HUES48 (cell line): ENCODE results near the gene RP2.
A peak's percentile ranks its signal among the peaks of the same experiment; 100 is the strongest.

Experiments
- H3K27ac ChIP-seq: one replicate; pipeline ENCODE4 v1.7.0; 2013; ENCODE audit warnings: low read depth, low read length, inconsistent platforms
- H3K27me3 ChIP-seq: 2 replicates; pipeline ENCODE4 v1.6.1; 2013; ENCODE audit warnings: mild to moderate bottlenecking, low read length; ENCODE audit not compliant: control insufficient read depth, insufficient read depth
- H3K36me3 ChIP-seq: 2 replicates; pipeline ENCODE4 v1.6.1; 2013; ENCODE audit warnings: low read length; ENCODE audit not compliant: control insufficient read depth, insufficient read depth
- H3K4me1 ChIP-seq: 2 replicates; pipeline ENCODE4 v1.6.1; 2013; ENCODE audit warnings: mild to moderate bottlenecking, low read length; ENCODE audit not compliant: control insufficient read depth, insufficient read depth
- H3K4me3 ChIP-seq: 2 replicates; pipeline ENCODE4 v1.5.1; 2013; ENCODE audit warnings: mild to moderate bottlenecking, low read depth, low read length
- H3K9ac ChIP-seq: 2 replicates; pipeline ENCODE4 v1.6.1; 2013; ENCODE audit warnings: mild to moderate bottlenecking, low read depth, low read length, moderate library complexity
- H3K9me3 ChIP-seq: 2 replicates; pipeline ENCODE4 v1.6.1; 2013; ENCODE audit warnings: low read length; ENCODE audit not compliant: control insufficient read depth, insufficient read depth

Gene RP2

DNA sequence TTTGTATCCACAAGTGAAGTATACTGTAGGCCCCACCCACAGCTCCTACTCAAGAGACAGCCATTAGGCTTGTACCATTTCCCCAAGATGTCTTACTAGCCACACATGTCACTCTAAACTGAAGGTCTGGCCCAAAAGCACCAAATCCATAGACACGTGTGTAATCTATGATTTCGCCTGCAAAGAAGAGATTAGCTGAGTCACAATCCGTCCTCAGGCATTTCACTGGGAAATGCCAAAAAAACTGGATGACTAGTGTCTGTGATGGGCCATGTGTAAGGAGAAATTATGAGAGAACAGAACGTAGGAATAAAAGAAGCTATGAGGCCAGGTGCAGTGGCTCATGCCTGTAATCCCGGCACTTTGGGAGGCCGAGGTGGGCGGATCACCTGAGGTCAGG, 21.9 kb upstream of the RP2 start:
- no peaks in the 10 kb centered on the region for H3K27me3 ChIP-seq
- no peak overlapping the region for H3K4me3 ChIP-seq
- H3K27ac ChIP-seq, result no peak overlapping the region
- H3K9ac ChIP-seq, result no peak overlapping the region
- H3K9me3 ChIP-seq, result no peaks in the 10 kb centered on the region
- no peaks in the 10 kb centered on the region for H3K36me3 ChIP-seq
- no peaks in the 10 kb centered on the region for H3K4me1 ChIP-seq

DNA sequence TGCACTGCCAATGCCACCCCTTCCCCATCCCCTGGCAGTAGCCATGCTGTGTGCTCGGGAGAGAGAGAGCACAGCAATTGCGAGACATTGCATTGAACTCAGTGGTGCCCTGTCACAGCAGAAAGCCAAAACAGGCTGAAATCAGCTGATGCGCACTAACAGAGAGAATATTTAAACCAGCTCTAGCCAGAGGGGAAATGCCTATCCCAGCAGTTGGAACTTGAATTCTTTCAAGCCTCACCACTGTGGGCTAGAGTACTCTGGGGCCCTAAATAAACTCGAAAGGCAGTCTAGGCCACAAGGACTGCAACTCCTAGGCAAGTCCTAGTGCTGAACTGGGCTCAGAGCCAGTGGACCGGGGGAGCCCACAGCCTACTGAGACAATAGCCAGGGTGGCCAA, 17.7 kb upstream of the RP2 start:
- Histone ChIP-seq H3K27ac (no peak overlapping the region), H3K36me3 (no peaks in the 10 kb centered on the region), H3K4me3 (no peak overlapping the region), H3K9ac (no peak overlapping the region), H3K9me3 (no peaks in the 10 kb centered on the region), H3K4me1 (no peaks in the 10 kb centered on the region), H3K27me3 (no peaks in the 10 kb centered on the region)

DNA sequence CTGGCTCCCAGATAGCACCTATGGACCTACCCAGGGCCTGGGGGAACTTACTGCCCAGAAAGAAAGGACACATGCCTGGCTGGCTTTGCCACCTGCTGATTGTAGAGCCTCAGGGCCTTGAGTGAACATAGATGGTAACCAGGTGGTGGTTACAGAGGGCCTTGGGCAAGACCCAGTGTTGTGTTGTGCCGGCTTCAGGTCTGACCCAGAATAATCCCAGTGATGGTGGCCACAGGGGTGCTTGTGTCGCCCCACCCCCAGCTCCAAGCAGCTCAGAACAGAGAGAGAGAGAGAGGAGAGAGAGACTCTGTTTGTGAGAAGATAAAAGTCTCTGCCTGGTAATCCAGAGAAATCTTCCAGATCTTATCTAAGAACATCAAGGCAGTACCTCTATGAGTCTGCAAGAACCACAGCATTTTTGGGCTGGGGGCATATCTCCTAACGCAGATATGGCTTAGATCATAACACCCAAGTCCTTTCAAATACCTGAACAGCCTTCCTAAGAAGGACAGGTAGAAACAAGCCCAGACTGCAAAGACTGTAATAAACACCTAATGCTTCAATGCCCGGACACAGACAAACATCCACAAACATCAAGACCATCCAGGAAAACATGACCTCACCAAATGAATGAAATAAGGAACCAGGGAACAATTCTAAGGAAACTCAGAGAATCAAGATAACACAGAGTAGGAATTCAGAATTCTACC, 16.3 kb upstream of the RP2 start:
- H3K4me3 ChIP-seq, result no peak overlapping the region
- no peak overlapping the region for H3K9ac ChIP-seq
- no peak overlapping the region for H3K27ac ChIP-seq
- no peaks in the 10 kb centered on the region for H3K9me3 ChIP-seq
- no peaks in the 10 kb centered on the region for H3K27me3 ChIP-seq
- H3K36me3 ChIP-seq, result no peaks in the 10 kb centered on the region
- H3K4me1 ChIP-seq, result no peaks in the 10 kb centered on the region

DNA sequence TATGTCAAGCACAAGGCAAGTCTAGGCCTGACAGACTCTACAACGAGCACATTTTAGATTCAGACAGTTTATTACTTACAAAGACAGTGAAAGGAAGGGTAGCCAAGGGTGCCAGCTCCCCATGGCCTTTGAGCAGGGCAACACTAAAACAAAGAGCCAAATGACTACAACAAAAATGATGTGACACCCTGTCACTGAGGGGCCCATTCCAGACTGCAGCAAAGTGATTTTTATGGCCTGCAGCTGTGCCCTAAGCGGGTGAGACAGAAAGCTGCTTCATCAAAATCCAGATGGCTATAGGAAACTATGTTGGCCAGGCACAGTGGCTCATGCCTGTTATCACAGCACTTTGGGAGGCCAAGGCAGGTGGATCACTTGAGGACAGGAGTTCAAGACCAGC, 13.4 kb upstream of the RP2 start:
- Histone ChIP-seq H3K27ac (no peak overlapping the region), H3K4me1 (no peaks in the 10 kb centered on the region), H3K4me3 (no peak overlapping the region), H3K9ac (no peak overlapping the region), H3K9me3 (no peaks in the 10 kb centered on the region), H3K27me3 (no peaks in the 10 kb centered on the region), H3K36me3 (no peaks in the 10 kb centered on the region)

DNA sequence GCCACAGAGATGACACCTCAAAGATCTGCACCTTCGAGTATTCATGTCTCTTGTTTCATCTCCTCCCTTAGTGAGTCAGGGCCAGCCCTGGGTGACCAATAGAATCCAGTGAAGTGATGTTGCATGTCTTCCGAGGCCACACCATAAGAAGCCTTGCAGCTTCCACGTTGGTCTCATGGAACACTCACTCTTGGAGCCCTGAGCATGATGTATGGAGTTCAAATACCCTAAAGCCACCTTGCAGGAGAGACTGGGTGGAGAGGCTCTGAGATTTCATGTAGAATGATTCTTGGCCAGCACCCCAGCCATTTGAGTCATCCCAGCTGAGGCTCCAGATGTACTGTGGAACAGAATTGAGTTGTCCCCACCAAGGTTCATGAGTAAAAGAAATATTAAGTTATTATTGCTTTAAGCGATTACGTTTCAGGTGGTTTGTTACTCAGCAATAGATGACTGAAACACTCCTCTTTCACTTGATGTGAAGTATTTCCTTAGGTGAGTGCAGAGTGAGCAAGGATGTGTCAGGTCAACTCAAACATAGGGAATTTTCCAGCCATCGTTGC, 5.0 kb upstream of the RP2 start:
- Histone ChIP-seq H3K4me3 (no peak overlapping the region), H3K27ac (no peak overlapping the region), H3K9ac (no peak overlapping the region), H3K4me1 (no peaks in the 10 kb centered on the region), H3K36me3 (no peaks in the 10 kb centered on the region), H3K27me3 (no peaks in the 10 kb centered on the region), H3K9me3 (no peaks in the 10 kb centered on the region)

DNA sequence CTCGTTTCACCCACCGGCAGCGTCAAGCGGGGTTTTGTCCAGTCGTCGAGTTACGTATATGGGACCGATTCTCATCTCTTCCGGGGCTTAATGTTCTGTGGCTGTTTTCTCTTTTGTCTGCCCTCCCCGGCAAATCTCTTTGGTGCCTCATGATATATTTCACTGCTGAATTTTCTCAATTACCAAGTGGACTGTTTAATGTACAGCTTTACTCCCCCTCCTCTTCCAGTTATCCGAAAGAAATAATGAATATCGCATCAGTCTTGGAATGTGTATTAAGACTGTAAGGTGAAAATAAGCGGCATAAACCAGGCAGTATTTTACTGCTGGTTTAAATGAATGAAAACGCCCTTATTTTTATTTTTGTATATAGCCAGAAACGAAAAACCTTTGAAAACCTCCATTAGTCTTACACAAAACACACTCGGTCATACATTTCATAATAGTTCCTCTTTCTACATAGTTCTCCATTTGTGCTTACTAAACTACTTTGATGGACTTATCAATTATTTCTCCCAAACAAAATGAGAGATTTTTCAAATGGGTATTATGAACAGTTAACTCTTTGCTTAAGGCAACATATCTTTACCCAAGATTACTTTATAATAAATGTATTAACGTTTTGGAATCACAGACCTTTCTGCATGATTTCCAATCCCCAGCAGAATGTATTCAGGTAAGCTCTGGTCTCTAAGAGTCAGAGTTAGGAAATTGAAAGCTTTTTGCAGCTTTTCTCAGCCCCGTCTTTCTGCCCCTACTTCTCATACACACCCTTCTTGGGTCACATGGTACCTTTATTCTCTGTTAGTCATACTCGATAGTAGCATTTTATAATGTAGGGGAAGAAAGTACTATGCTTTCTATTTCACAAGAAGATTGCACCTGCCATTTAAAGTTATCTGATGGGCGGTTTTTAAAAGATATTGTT, 979 bp downstream of the RP2 start:
- Histone ChIP-seq H3K4me1 (peaks cover 5% of the 10 kb centered on the region; the same call in 1 of the 2 replicates), H3K27ac (peak overlapping the region; percentile 2)

DNA sequence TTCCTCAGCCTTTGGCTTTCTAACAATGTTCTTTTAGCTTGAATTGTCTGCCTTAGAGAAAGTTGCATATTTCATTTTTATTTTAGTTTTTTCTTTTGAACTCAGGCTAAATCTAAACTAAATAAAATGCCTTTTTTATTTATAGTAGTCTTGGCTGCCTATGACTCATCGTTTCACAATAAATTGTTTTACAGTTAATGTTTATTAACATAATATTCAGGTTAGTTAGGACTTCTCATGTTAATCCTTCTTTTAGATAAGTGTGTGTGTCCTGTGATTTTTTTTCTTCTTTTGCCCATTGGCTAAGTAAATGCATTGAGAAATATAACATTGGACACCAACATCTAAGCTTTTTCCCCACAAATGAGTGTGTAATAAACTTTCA, 1.6 kb downstream of the RP2 start:
- Histone ChIP-seq H3K9me3 (no peaks in the 10 kb centered on the region), H3K9ac (no peak overlapping the region), H3K4me3 (peak overlapping the region; percentile 95), H3K36me3 (no peaks in the 10 kb centered on the region), H3K4me1 (peaks cover 5% of the 10 kb centered on the region; the same call in 1 of the 2 replicates), H3K27me3 (no peaks in the 10 kb centered on the region), H3K27ac (no peak overlapping the region)

More for the DNA sequence above, 979 bp downstream of the RP2 start:
- Histone ChIP-seq H3K27me3 (no peaks in the 10 kb centered on the region), H3K36me3 (no peaks in the 10 kb centered on the region), H3K9ac (peak overlapping the region; percentile 66), H3K9me3 (no peaks in the 10 kb centered on the region), H3K4me3 (peak overlapping the region; percentile 95)

DNA sequence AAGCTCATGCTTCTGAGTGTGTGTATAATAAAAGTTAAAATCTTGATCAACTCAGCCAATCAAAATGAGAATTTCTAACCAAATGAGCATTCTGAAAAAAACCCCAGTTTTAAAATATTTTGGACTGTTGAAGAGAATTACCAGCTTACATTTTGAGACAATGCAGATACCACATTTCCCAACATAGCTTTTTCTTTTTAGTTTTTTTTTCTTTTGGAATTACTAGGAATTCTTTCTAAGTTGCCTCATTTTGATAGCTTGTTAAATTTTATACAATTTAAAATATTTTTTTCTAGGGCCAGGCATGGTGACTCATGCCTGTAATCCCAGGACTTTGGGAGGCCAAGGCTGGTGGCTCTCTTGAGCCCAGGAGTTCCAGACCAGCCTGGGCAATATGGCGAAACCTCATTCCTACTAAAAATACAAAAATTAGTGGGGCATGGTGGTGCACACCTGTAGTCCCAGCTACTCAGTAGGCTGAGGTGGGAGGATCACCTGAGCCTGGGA, 2.2 kb downstream of the RP2 start:
- Histone ChIP-seq H3K9ac (no peak overlapping the region), H3K9me3 (no peaks in the 10 kb centered on the region), H3K27ac (no peak overlapping the region), H3K36me3 (no peaks in the 10 kb centered on the region), H3K4me3 (peak overlapping the region; percentile 95; the same call in 1 of the 2 replicates), H3K4me1 (peaks cover 5% of the 10 kb centered on the region; the same call in 1 of the 2 replicates), H3K27me3 (no peaks in the 10 kb centered on the region)

DNA sequence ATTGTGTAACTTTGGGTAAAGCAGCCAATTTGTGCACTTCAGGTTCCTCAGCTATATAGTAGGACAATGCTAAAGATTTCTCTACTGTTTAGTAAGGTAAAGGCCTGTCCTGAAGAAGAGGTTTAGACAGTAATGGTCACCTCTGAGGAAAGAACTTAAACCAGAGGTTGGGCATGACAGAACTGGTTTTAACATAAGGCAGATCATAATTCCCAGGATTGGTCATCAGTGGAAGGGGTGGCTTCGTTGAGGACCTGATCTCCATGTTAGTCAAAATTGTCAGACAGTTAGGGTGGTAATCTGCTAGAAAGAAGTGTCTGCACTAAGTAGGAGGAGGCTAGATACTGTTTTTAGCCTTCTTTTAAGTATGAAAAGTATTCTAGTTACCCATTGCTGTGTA, 4.1 kb downstream of the RP2 start:
- Histone ChIP-seq H3K36me3 (no peaks in the 10 kb centered on the region), H3K4me3 (no peak overlapping the region), H3K4me1 (peaks cover 5% of the 10 kb centered on the region; the same call in 1 of the 2 replicates), H3K9me3 (no peaks in the 10 kb centered on the region), H3K27ac (no peak overlapping the region), H3K27me3 (no peaks in the 10 kb centered on the region), H3K9ac (no peak overlapping the region)

DNA sequence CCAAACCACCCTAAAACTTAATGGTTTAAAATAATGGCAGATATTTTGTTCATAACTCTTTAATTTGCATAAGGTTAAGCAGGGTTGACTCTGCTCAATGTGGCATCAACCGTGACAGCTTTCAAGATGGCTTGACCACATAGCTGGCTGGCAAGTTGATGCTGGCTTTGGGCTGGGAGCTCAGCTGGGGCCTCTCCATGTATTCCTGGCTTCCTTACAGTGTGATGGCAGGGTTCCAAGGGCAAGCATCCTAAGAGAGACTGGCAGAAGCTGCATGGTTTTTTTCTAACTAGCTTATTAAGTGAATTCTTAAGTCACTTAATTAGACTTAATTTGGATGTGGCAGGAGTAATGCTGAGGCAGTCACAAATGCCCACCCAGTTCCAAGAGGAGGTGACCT, 4.5 kb downstream of the RP2 start:
- no peaks in the 10 kb centered on the region for H3K27me3 ChIP-seq
- H3K9ac ChIP-seq, result no peak overlapping the region
- H3K4me3 ChIP-seq, result no peak overlapping the region
- no peak overlapping the region for H3K27ac ChIP-seq
- no peaks in the 10 kb centered on the region for H3K36me3 ChIP-seq
- no peaks in the 10 kb centered on the region for H3K9me3 ChIP-seq
- peaks cover 5% of the 10 kb centered on the region; the same call in 1 of the 2 replicates for H3K4me1 ChIP-seq

DNA sequence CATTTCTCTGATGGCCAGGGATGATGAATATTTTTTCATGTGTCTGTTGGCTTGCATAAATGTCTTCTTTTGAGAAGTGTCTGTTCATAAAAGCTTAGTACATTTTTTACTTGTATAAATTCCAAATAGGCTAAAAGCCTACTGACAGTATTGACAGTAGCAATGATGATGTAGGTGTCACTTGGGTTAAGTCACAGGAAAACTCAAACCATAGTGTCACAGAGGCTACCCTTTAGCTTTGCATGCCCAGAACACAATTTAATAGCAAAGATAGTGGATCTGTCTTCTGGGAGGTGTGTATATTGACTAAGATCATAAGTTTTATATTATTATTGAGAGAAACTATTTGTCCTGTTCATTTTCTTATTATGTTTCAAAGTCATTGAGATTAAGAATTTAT, 8.1 kb downstream of the RP2 start:
- H3K27ac ChIP-seq, result no peak overlapping the region
- H3K36me3 ChIP-seq, result no peaks in the 10 kb centered on the region
- H3K9ac ChIP-seq, result no peak overlapping the region
- H3K4me3 ChIP-seq, result no peak overlapping the region
- no peaks in the 10 kb centered on the region for H3K27me3 ChIP-seq
- no peaks in the 10 kb centered on the region for H3K9me3 ChIP-seq
- H3K4me1 ChIP-seq, result no peaks in the 10 kb centered on the region
